ENCODE data around the gene ZNF45.
A peak's percentile ranks its signal among the peaks of the same experiment; 100 is the strongest.
"Not testable (repeated sequence)": the region's sequence is repeated elsewhere in the genome, so short reads cannot be mapped to it uniquely, and the experiment has no call there.

The ZNF45 gene

GRCh38 chr19:43914051-43914450 lies 21.0 kb downstream of the ZNF45 start:
- no peak for DNase-seq (ENCODE audit: low read depth in 3 of 3, low spot score in 1 of 3)

- no peak for DNase-seq (ENCODE audit: low read depth in 3 of 3, low spot score in 1 of 3)
Measured at GRCh38 chr19:43913383-43913782, 21.7 kb downstream of the ZNF45 start.

DNA sequence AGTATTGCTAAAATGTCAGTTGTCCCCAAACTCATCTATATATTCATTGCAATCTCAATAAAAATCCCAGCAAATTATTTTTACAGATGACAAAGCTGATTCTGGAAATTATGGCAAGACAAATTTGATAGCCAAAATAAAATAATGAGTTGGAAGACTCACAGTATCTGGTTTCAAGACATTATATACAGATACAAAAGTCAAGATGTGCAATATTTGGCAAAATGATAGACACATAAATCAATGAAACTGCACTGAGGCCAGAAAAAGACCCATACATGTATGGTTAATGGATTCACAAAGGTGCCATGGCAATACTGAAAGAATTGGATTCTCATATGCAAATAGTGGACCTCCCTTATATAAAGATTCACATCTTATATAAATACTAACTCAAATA lies 24.2 kb downstream of the ZNF45 start:
- no peak for DNase-seq (ENCODE audit: low read depth in 3 of 3, low spot score in 1 of 3)

GRCh38 chr19:43908659-43909058 lies 26.4 kb downstream of the ZNF45 start:
- DNase-seq (ENCODE audit: low read depth in 3 of 3, low spot score in 1 of 3), result no peak

DNA sequence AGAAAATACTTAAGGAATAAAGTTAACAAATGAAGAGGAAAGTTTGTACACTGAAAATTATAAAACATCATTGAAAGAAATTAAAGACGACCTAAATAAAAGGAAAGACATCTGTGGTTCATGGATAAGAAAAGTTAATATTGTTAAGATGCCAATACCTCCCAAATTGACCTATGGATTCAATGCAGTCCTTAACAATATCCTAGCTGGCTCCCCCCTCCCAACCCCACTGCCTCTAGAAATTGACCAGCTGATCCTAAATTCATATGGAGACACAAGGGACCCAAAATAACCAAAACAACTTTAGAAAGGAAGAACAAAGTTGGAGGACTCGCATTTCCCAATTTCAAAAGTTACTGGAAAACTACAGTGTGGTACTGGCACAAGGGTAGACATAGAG lies 28.3 kb downstream of the ZNF45 start:
- DNase-seq (ENCODE audit: low read depth in 3 of 3, low spot score in 1 of 3), result no peak

GRCh38 chr19:43905897-43906296 lies 29.2 kb downstream of the ZNF45 start:
- DNase-seq (ENCODE audit: low read depth in 3 of 3, low spot score in 1 of 3), result no peak

GRCh38 chr19:43902399-43902798 lies 32.7 kb downstream of the ZNF45 start:
- DNase-seq (ENCODE audit: low read depth in 3 of 3, low spot score in 1 of 3), result no peak

DNA sequence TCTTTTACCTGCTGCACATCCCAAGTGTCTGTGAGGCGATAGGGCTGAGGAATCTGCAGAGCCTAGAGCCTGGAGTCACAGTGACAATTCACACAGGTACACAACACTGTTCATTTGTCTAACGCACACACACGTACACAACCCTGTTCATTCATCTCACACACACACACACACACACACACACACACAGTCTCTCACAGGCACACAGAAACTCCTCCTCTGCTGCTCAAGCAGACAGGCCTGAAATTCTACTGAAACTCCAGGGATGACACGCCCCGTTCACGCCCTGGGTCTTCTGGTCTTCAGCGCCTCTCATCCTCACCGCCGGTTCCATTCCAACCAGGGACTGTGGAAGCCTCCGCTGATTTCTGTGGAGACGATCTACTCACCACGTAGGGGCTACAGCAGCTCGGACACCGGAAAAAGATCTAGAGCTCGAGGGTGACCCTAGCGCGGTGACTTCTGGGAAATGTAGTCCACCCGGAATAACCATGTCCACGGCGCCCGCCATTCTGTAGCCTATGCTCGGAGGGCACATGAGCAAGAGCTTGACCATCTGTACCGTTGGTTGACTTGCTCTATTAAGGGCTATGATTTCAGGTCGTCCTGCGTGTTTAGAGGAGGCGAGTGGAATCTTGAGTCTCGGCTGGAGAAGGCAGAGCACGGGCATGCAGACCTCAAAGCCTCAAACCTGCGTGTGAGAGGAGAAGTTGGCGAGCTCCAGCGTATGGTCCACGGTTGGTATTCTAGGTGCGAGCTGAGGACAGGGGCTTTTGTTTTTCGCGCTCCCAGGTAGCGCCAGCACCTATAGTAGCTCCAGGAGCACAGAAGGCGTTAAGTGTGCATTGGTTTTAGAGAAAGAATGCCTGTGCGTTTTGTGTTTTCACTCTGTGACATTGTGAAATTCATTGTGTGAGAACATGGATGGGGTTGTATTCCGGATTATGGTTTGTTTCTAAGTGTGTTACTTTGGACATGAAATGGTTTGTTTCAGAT lies 33.4 kb downstream of the ZNF45 start:
- DNase-seq (ENCODE audit: low read depth in 3 of 3, low spot score in 1 of 3), result peak in 2 of 3 donors; percentile 17 to 51

GRCh38 chr19:43895727-43896308 lies 39.3 kb downstream of the ZNF45 start:
- no peak for DNase-seq (ENCODE audit: low read depth in 3 of 3, low spot score in 1 of 3)

DNA sequence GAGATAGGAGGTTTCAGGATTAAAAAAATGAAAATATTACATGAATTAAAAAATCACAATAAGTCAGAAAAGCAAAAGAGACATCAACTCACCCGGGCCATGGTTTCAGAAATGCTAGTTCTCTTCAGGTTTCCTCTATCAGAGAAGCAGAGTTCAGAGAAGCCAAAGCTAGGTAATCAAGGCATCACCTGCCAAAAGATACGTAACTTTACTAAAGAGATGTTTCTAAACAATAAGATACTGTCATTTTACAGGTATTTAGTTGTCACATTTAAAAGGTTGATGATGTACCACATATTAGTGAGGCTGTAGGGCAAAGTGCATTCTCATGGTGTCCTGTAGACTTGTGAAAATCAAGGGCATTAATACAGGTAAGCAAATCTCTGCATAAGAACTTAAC lies 51.2 kb downstream of the ZNF45 start, which contains the start of gene ZNF404:
Gene ZNF404 (minus strand): TSS at position 101 of the 400 bp plus-strand sequence.
- no peak for DNase-seq (ENCODE audit: low read depth in 3 of 3, low spot score in 1 of 3)

DNA sequence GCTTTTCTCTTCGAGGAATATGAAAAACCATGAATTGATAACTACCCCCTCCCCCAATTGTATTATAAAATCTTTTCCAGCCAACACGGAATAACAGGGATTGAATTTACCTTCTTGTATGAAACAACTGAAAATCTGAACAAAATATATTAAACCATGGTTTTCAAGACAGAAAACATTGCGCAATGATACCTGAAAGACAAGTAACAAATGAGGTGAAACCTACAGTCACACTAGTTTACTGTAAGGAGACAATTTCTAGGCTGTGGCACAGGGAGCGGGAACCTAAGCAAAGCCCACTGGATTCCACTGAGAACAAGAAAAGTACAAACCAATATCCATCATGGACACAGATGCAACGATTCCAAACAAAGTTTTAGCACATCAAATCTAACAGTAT lies 54.6 kb downstream of the ZNF45 start:
- DNase-seq (ENCODE audit: low read depth in 3 of 3, low spot score in 1 of 3), result no peak

GRCh38 chr19:43872547-43873336 lies 62.3 kb downstream of the ZNF45 start:
- DNase-seq (ENCODE audit: low read depth in 3 of 3, low spot score in 1 of 3), result no peak

- DNase-seq (ENCODE audit: low read depth in 3 of 3, low spot score in 1 of 3), result not testable (repeated sequence)
Measured at GRCh38 chr19:43866923-43867322, 68.2 kb downstream of the ZNF45 start.
